HepG2 (cell line): ENCODE results near the gene RBCK1. TPM values are rescaled to one million over a fixed set of nuclear protein-coding genes. Genes with fewer than 3 reads are reported as not detected.
A peak's percentile ranks its signal among the peaks of the same experiment; 100 is the strongest.

Source experiments
- ARNTL ChIP-seq: sonication (generic); formaldehyde crosslinking; IDR thresholded peaks from 2 replicates; pipeline ENCODE4 v1.4.0; 2020; ENCODE audit warnings: mild to moderate bottlenecking, missing genetic modification reagents
- FLYWCH1 ChIP-seq: sonication (generic); formaldehyde crosslinking; IDR thresholded peaks from 2 replicates; pipeline ENCODE4 v1.8.1; 2023; ENCODE audit warnings: mild to moderate bottlenecking, missing genetic modification reagents
- FUBP1 ChIP-seq: sonication (generic); formaldehyde crosslinking; IDR thresholded peaks from 2 replicates; pipeline ENCODE4 v1.5.1; 2020; ENCODE audit warnings: missing genetic modification reagents, mild to moderate bottlenecking, borderline replicate concordance
- HNRNPLL ChIP-seq: fragments of 200-400 bp; formaldehyde crosslinking; IDR thresholded peaks from 2 replicates; pipeline ENCODE4 v1.6.1; 2017; ENCODE audit warnings: mild to moderate bottlenecking, low read depth, low read length; ENCODE audit not compliant: poor library complexity, severe bottlenecking
- MAFG ChIP-seq: sonication (generic); formaldehyde crosslinking; IDR thresholded peaks from 2 replicates; pipeline ENCODE4 v1.5.1; 2020; ENCODE audit warnings: mild to moderate bottlenecking, missing genetic modification reagents
- RAD51 ChIP-seq: fragments of 450-650 bp; IDR thresholded peaks from 2 replicates; pipeline ENCODE4 v1.6.1; 2016; ENCODE audit warnings: borderline replicate concordance
- RFXANK ChIP-seq: IDR thresholded peaks from 2 replicates; pipeline ENCODE4 v1.6.1; 2016
- SIN3B ChIP-seq: fragments of 150-350 bp; IDR thresholded peaks from 2 replicates; pipeline ENCODE4 v1.6.1; 2014; ENCODE audit warnings: low read length
- SP4 ChIP-seq: sonication (generic); formaldehyde crosslinking; IDR thresholded peaks from 2 replicates; pipeline ENCODE4 v1.8.1; 2023; ENCODE audit warnings: mild to moderate bottlenecking, missing genetic modification reagents
- ZNF33B ChIP-seq: sonication (generic); formaldehyde crosslinking; IDR thresholded peaks from 2 replicates; pipeline ENCODE4 v1.5.1; 2020; ENCODE audit warnings: mild to moderate bottlenecking, missing genetic modification reagents
- ZNF367 ChIP-seq: sonication (generic); formaldehyde crosslinking; IDR thresholded peaks from 2 replicates; pipeline ENCODE4 v1.4.0; 2020; ENCODE audit warnings: missing genetic modification reagents, borderline replicate concordance
- ZNF414 ChIP-seq: sonication (generic); formaldehyde crosslinking; IDR thresholded peaks from 2 replicates; pipeline ENCODE4 v1.5.0; 2020; ENCODE audit warnings: missing genetic modification reagents
- ZNF546 ChIP-seq: sonication (generic); formaldehyde crosslinking; conservative IDR thresholded peaks from 2 replicates; pipeline ENCODE4 v1.8.1; 2023; ENCODE audit warnings: mild to moderate bottlenecking, missing genetic modification reagents
- ZNF737 ChIP-seq: sonication (generic); formaldehyde crosslinking; IDR thresholded peaks from 2 replicates; pipeline ENCODE4 v1.5.0; 2020; ENCODE audit warnings: missing genetic modification reagents, mild to moderate bottlenecking, borderline replicate concordance
- polyA plus RNA-seq, 8 experiments: library from polyadenylated mRNA; depleted of rRNA in 3 of 8; stranded (reverse) in 7 of 8; unstranded in 1 of 8; fragments of >200 nt; fragmentation: Illumina TruSeq in 4 of 8; extraction: Trizol in 4 of 8; gene quantifications; 2 replicates each; pipeline versions ENCODE4 v1.2.1 to v1.2.3, GENCODE V29; 2011 to 2016; ENCODE audit warnings: low read depth in 4 of 8, missing spikeins in 1 of 8, mixed read lengths in 1 of 8; ENCODE audit not compliant: insufficient read depth in 1 of 8
- total RNA-seq, 5 experiments: library from RNA; depleted of rRNA; stranded (reverse); fragments of >200 nt; fragmentation: Illumina TruSeq; extraction: Trizol; gene quantifications; 2 replicates each; pipeline ENCODE4 v1.2.3, GENCODE V29; 2016; ENCODE audit warnings: low read depth in 1 of 5
- TF ChIP-seq, protein P1 (sequence below): sonication (generic); formaldehyde crosslinking; IDR thresholded peaks from one replicate; pipeline ENCODE4 v1.5.1; 2020; ENCODE audit warnings: mild to moderate bottlenecking, missing genetic modification reagents; ENCODE audit errors: not compliant biosample characterization
- TF ChIP-seq, protein P2 (sequence below): sonication (generic); formaldehyde crosslinking; IDR thresholded peaks from 2 replicates; pipeline ENCODE4 v1.4.0; 2020; ENCODE audit warnings: missing genetic modification reagents

RBCK1 gene
- total and polyA plus RNA-seq, 2 of the 13 experiments (the other 11 are each of a cell fraction or from before 2014, with no cell fraction given): 149 to 215 TPM

GRCh38 chr20:362271-363254 lies 45.5 kb upstream of the RBCK1 start (continued):
- TF ChIP-seq, protein P1, sequence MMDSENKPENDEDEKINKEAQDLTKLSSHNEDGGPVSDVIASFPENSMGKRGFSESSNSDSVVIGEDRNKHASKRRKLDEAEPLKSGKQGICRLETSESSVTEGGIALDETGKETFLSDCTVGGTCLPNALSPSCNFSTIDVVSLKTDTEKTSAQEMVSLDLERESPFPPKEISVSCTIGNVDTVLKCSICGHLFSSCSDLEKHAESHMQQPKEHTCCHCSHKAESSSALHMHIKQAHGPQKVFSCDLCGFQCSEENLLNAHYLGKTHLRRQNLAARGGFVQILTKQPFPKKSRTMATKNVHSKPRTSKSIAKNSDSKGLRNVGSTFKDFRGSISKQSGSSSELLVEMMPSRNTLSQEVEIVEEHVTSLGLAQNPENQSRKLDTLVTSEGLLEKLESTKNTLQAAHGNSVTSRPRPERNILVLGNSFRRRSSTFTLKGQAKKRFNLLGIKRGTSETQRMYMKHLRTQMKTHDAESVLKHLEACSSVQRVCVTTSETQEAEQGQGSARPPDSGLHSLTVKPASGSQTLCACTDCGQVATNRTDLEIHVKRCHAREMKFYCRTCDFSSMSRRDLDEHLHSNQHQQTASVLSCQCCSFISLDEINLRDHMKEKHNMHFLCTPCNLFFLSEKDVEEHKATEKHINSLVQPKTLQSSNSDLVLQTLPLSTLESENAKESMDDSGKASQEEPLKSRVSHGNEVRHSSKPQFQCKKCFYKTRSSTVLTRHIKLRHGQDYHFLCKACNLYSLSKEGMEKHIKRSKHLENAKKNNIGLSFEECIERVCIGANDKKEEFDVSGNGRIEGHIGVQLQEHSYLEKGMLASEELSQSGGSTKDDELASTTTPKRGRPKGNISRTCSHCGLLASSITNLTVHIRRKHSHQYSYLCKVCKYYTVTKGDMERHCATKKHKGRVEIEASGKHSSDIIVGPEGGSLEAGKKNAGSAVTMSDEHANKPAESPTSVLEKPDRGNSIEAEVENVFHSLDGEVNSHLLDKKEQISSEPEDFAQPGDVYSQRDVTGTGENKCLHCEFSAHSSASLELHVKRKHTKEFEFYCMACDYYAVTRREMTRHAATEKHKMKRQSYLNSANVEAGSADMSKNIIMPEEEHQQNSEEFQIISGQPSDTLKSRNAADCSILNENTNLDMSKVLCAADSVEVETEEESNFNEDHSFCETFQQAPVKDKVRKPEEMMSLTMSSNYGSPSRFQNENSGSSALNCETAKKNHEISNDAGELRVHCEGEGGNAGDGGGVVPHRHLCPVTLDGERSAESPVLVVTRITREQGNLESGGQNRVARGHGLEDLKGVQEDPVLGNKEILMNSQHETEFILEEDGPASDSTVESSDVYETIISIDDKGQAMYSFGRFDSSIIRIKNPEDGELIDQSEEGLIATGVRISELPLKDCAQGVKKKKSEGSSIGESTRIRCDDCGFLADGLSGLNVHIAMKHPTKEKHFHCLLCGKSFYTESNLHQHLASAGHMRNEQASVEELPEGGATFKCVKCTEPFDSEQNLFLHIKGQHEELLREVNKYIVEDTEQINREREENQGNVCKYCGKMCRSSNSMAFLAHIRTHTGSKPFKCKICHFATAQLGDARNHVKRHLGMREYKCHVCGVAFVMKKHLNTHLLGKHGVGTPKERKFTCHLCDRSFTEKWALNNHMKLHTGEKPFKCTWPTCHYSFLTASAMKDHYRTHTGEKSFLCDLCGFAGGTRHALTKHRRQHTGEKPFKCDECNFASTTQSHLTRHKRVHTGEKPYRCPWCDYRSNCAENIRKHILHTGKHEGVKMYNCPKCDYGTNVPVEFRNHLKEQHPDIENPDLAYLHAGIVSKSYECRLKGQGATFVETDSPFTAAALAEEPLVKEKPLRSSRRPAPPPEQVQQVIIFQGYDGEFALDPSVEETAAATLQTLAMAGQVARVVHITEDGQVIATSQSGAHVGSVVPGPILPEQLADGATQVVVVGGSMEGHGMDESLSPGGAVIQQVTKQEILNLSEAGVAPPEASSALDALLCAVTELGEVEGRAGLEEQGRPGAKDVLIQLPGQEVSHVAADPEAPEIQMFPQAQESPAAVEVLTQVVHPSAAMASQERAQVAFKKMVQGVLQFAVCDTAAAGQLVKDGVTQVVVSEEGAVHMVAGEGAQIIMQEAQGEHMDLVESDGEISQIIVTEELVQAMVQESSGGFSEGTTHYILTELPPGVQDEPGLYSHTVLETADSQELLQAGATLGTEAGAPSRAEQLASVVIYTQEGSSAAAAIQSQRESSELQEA (CRISPR knock-in tag): peak; percentile 31
- TF ChIP-seq, protein P2, sequence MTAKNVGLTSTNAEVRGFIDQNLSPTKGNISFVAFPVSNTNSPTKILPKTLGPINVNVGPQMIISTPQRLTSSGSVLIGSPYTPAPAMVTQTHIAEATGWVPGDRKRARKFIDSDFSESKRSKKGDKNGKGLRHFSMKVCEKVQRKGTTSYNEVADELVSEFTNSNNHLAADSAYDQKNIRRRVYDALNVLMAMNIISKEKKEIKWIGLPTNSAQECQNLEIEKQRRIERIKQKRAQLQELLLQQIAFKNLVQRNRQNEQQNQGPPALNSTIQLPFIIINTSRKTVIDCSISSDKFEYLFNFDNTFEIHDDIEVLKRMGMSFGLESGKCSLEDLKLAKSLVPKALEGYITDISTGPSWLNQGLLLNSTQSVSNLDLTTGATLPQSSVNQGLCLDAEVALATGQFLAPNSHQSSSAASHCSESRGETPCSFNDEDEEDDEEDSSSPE (CRISPR knock-in tag): peak; percentile 95
- TF ChIP-seq SP4 (CRISPR knock-in tag) (peak; percentile 53; the same call in 1 of the 2 replicates), FUBP1 (CRISPR knock-in tag) (peak; percentile 97), HNRNPLL (no peak), ZNF737 (CRISPR knock-in tag) (peak; percentile 80; the same call in 1 of the 2 replicates), ZNF33B (CRISPR knock-in tag) (peak; percentile 99), RAD51 (peak; percentile 93), ZNF367 (no peak), FLYWCH1 (no peak), ZNF546 (CRISPR knock-in tag) (peak; percentile 86; the same call in 1 of the 2 replicates), ZNF414 (CRISPR knock-in tag) (peak; percentile 100), RFXANK (peak; percentile 95), SIN3B (peak; percentile 61; the same call in 1 of the 2 replicates), ARNTL (CRISPR knock-in tag) (peak; percentile 99), MAFG (CRISPR knock-in tag) (no peak)
